Uterus (tissue), 4 donors: ENCODE measurements around the gene SCFD2. TPM values are rescaled to one million over a fixed set of nuclear protein-coding genes. Genes with fewer than 3 reads are reported as not detected.

Source experiments
- DNase-seq, 2 donors: peaks; one replicate each; pipeline ENCODE4 v3.0.0-alpha.2; 2019 to 2020
- H3K27ac ChIP-seq, 2 donors: fragments of 200-600 bp; sonication (generic); 1 replicate in 1 of 2; 2 replicates in 1 of 2; pipeline ENCODE4 v1.5.1; 2016 to 2018
- H3K27me3 ChIP-seq, 2 donors: fragments of 200-600 bp; sonication (generic); one replicate each; pipeline ENCODE4 v1.5.1; 2018 to 2019; ENCODE audit warnings: control low read depth in 1 of 2
- H3K36me3 ChIP-seq, 2 donors: fragments of 200-600 bp; sonication (generic); one replicate each; pipeline ENCODE4 v1.5.1; 2019; ENCODE audit warnings: control low read depth in 1 of 2
- H3K4me1 ChIP-seq, 2 donors: fragments of 200-600 bp; sonication (generic); one replicate each; pipeline ENCODE4 v1.5.1; 2018 to 2019; ENCODE audit warnings: control low read depth in 1 of 2
- H3K4me3 ChIP-seq, 2 donors: fragments of 200-600 bp; sonication (generic); 1 replicate in 1 of 2; 2 replicates in 1 of 2; pipeline ENCODE4 v1.5.1; 2018 to 2019; ENCODE audit warnings: mild to moderate bottlenecking in 1 of 2
- H3K9me3 ChIP-seq, 2 donors: fragments of 200-600 bp; sonication (generic); one replicate each; pipeline ENCODE4 v1.5.1; 2019; ENCODE audit warnings: control low read depth in 1 of 2
- POLR2A ChIP-seq, 2 donors: fragments of 450-650 bp; IDR thresholded peaks; one replicate each; pipeline ENCODE4 v1.6.1; 2016; ENCODE audit warnings: antibody characterized with exemption in 2 of 2, mild to moderate bottlenecking in 1 of 2, moderate library complexity in 1 of 2
- intact Hi-C: fragments of 100-400 bp; cut with DNase I; formaldehyde crosslinking; loops from one replicate; pipeline ENCODE4 v1.15.1; 2023; ENCODE audit warnings: low total_unique reads
- small RNA-seq: library from RNA; depleted of rRNA; stranded (forward); fragments of <200 nt; gene quantifications from one replicate; pipeline ENCODE3, GENCODE V24; 2016
- total RNA-seq, 4 donors: library from RNA; depleted of rRNA in 3 of 4; stranded (reverse); fragments of >200 nt in 3 of 4; gene quantifications; one replicate each; pipeline versions ENCODE4 v1.1.0 to v1.2.4, GENCODE V29; 2014 to 2023
- TF ChIP-seq, protein P1 (sequence below), 4 experiments: fragments of 200-600 bp in 2 of 4; fragments of 450-650 bp in 2 of 4; sonication (generic) in 2 of 4; IDR thresholded peaks; one replicate each; pipeline ENCODE4 v1.5.1; 2016 to 2019; ENCODE audit warnings: antibody characterized with exemption in 4 of 4, mild to moderate bottlenecking in 2 of 4, moderate library complexity in 1 of 4
- donor health status: DM: yes; HTN: yes; CAD: no.

The SCFD2 gene
- total RNA-seq, 4 donors from 2014 or later, result 19.6 to 36.2 (median 24.5) TPM

DNA sequence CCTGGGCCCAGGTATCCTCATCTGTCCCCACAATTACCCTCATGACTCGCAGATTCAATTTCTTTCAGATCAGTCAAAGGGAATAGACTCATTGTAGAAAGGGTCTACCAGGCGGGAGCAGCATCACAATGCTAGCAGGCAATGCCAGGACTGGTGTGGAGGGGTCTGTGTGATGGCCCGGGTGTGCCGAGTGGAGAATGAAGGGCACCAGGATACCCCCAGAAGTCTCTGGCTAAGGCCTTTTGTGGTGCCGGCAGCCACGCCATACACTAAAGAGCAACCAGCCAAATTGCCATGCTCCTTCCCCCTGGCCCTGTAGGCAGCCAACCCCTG lies 541.6 kb downstream of the SCFD2 start:
- H3K27ac ChIP-seq, result no peak overlapping the region
- intact Hi-C loops, result no loop called here
- DNase-seq, result no peak
- H3K36me3 ChIP-seq, result no peaks in the 10 kb centered on the region
- no peak overlapping the region for H3K4me3 ChIP-seq
- H3K27me3 ChIP-seq, result no peaks in the 10 kb centered on the region
- no peaks in the 10 kb centered on the region for H3K9me3 ChIP-seq
- TF ChIP-seq, protein P1, sequence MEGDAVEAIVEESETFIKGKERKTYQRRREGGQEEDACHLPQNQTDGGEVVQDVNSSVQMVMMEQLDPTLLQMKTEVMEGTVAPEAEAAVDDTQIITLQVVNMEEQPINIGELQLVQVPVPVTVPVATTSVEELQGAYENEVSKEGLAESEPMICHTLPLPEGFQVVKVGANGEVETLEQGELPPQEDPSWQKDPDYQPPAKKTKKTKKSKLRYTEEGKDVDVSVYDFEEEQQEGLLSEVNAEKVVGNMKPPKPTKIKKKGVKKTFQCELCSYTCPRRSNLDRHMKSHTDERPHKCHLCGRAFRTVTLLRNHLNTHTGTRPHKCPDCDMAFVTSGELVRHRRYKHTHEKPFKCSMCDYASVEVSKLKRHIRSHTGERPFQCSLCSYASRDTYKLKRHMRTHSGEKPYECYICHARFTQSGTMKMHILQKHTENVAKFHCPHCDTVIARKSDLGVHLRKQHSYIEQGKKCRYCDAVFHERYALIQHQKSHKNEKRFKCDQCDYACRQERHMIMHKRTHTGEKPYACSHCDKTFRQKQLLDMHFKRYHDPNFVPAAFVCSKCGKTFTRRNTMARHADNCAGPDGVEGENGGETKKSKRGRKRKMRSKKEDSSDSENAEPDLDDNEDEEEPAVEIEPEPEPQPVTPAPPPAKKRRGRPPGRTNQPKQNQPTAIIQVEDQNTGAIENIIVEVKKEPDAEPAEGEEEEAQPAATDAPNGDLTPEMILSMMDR (IDR thresholded peaks at IDR 0.05), result no peak
- no peak for TF ChIP-seq POLR2A (IDR thresholded peaks at IDR 0.05)
- H3K4me1 ChIP-seq, result no peaks in the 10 kb centered on the region

- Histone ChIP-seq H3K27me3 (no peaks in the 10 kb centered on the region), H3K36me3 (no peaks in the 10 kb centered on the region), H3K9me3 (no peaks in the 10 kb centered on the region), H3K4me1 (no peaks in the 10 kb centered on the region), H3K4me3 (no peak overlapping the region), H3K27ac (no peak overlapping the region)
- no peak for TF ChIP-seq POLR2A (IDR thresholded peaks at IDR 0.05)
- TF ChIP-seq, protein P1 (IDR thresholded peaks at IDR 0.05), result no peak
- DNase-seq, result no peak
- intact Hi-C loops, result no loop called here
Observed at GRCh38 chr4:52823702-52824092, 542.2 kb downstream of the SCFD2 start.

Small RNA genes within 50 kb of the gene (small RNA-seq; reads per million reads assigned to genes)
- not detected for gene RNU6-310P

Other genes with a start within 250 kb of the SCFD2 start
- 100 to 1,000 TPM in 1 of 4 donors, 10 to 100 TPM in 3; 55.1 to 106 (median 69.2) TPM for gene FIP1L1, start 11.6 kb upstream of the SCFD2 start, total RNA-seq
- 10 to 100 TPM in 2 of 4 donors, 1 to 10 TPM in 1, under 1 TPM in 1; 0.29 to 12.9 (median 8.8) TPM for gene LNX1, start 225.4 kb upstream of the SCFD2 start, total RNA-seq